ENCODE measurements around the gene BCKDK. TPM values are rescaled to one million over a fixed set of nuclear protein-coding genes. Genes with fewer than 3 reads are reported as not detected.

Gene BCKDK
- total RNA-seq, 2 donors from 2014 or later: 41.3 to 43.4 TPM

DNA sequence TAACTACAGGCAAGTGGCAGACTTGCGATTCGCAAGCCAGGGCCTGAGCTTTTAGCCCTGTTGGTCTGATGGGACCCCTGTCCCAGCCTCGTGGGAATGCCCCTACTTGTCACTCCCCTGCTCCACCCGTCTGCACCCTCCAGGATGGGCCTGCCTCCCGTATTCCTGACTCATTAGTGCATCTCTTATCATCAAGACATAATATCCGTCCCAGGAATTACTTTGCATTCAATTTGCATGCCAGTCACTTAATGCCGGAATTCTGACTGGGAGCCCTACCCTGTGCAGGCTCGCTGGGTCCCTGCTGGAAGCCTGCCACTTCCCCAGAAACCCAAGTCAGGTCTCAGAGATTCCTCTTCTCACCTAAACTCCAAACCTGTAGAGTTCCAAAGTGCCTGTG, 22.8 kb upstream of the BCKDK start:
- H3K9ac ChIP-seq (ENCODE audit: low read depth in 2 of 2, low read length in 2 of 2): no peak overlapping the region
- no peak overlapping the region for H3K27ac ChIP-seq
- no peak overlapping the region for H3K4me3 ChIP-seq
- no peaks in the 10 kb centered on the region for H3K27me3 ChIP-seq
- TF ChIP-seq, protein P1, sequence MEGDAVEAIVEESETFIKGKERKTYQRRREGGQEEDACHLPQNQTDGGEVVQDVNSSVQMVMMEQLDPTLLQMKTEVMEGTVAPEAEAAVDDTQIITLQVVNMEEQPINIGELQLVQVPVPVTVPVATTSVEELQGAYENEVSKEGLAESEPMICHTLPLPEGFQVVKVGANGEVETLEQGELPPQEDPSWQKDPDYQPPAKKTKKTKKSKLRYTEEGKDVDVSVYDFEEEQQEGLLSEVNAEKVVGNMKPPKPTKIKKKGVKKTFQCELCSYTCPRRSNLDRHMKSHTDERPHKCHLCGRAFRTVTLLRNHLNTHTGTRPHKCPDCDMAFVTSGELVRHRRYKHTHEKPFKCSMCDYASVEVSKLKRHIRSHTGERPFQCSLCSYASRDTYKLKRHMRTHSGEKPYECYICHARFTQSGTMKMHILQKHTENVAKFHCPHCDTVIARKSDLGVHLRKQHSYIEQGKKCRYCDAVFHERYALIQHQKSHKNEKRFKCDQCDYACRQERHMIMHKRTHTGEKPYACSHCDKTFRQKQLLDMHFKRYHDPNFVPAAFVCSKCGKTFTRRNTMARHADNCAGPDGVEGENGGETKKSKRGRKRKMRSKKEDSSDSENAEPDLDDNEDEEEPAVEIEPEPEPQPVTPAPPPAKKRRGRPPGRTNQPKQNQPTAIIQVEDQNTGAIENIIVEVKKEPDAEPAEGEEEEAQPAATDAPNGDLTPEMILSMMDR (IDR thresholded peaks at IDR 0.05): no peak
- DNase-seq: no peak
- H3K9me3 ChIP-seq: no peaks in the 10 kb centered on the region
- intact Hi-C loops (cut with DNase I): no loop called here
- no peaks in the 10 kb centered on the region for H3K4me1 ChIP-seq
- H3K36me3 ChIP-seq: no peaks in the 10 kb centered on the region

DNA sequence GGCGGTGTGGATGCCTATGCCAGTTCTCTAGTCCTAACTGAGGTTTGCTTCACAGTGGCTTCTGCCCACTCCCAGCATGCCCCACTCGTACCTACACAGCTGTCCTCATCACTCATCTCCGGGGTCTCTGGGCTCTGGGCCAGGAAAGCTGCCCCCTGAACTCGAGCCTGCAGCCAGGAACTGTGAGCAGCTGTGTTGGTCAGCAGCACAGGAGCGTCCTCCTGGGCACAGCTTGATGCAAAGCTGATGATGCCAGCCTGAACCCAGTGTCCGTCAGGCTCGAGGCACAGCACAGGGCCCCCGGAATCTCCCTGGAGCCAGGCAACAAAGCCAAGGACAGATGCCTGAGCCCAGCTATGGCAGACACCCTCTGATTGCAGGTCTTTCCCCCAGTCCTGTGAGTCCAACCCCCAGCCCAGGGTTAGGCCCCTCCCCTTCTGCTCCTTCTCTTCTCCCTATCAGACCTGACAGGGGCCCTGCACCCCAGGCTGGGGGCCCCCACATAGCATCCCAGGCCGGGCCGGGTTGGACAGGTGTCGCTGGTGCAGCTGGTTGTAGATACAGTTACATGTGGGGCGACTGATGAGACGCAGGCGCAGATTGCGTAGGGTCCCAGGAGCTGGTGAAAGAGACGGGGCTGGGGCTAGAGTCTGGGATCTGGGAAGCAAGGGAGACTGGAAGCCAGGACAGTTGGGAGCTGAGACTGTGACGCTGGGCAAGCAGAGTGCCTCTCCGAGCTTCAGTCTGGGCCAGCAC, 22.1 kb upstream of the BCKDK start:
- no peaks in the 10 kb centered on the region for H3K36me3 ChIP-seq

DNA sequence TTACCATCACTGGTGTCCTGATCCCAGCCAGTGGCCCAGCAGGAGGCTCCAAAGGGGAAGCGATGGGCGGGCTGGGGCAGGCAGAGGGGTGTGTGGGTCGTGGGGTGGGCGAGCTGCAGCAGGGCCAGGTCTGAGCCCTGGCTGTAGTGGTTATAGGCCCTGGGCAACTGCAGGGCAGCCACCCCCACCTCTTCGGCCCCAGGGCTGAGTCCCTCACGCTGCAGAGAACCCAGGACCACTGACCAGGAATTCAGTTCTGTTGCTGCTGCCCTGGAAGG, 21.6 kb upstream of the BCKDK start:
- intact Hi-C loops (cut with DNase I): no loop called here
- Histone ChIP-seq H3K9me3 (no peaks in the 10 kb centered on the region), H3K9ac (ENCODE audit: low read depth in 2 of 2, low read length in 2 of 2) (no peak overlapping the region), H3K4me1 (no peaks in the 10 kb centered on the region), H3K36me3 (no peaks in the 10 kb centered on the region), H3K27ac (no peak overlapping the region), H3K27me3 (no peaks in the 10 kb centered on the region), H3K4me3 (no peak overlapping the region)
- DNase-seq: no peak
- TF ChIP-seq, protein P1 (IDR thresholded peaks at IDR 0.05): no peak

More for the DNA sequence above, 22.1 kb upstream of the BCKDK start:
- intact Hi-C loops (cut with DNase I): no loop called here
- Histone ChIP-seq H3K4me1 (no peaks in the 10 kb centered on the region), H3K4me3 (no peak overlapping the region), H3K9ac (ENCODE audit: low read depth in 2 of 2, low read length in 2 of 2) (no peak overlapping the region), H3K27ac (no peak overlapping the region), H3K9me3 (no peaks in the 10 kb centered on the region), H3K27me3 (no peaks in the 10 kb centered on the region)
- DNase-seq: no peak
- TF ChIP-seq, protein P1 (IDR thresholded peaks at IDR 0.05): no peak

DNA sequence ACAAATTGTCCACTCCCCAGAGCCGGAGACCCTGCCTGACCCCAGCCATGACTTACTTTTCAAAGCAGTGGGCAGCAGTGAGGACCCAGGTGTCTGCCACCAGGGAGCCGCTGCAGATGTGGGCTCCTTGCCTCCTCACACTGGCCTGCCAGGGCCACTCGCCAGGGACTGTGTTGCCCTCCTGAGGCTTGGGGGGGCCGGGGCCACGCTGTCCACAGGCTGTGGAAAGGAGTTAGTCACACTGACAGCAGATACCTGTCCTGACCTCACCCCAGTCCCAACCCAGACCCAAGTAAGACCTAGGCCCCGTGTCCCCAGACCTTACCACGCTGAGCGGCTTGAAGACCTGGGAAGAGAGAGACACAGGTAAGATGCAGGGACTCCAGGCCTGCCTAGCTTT, 20.7 kb upstream of the BCKDK start:
- Histone ChIP-seq H3K9ac (ENCODE audit: low read depth in 2 of 2, low read length in 2 of 2) (no peak overlapping the region), H3K9me3 (no peaks in the 10 kb centered on the region), H3K4me1 (no peaks in the 10 kb centered on the region), H3K27me3 (no peaks in the 10 kb centered on the region), H3K36me3 (no peaks in the 10 kb centered on the region), H3K4me3 (no peak overlapping the region), H3K27ac (no peak overlapping the region)
- no peak for DNase-seq
- TF ChIP-seq, protein P1 (IDR thresholded peaks at IDR 0.05): no peak
- intact Hi-C loops (cut with DNase I): no loop called here

DNA sequence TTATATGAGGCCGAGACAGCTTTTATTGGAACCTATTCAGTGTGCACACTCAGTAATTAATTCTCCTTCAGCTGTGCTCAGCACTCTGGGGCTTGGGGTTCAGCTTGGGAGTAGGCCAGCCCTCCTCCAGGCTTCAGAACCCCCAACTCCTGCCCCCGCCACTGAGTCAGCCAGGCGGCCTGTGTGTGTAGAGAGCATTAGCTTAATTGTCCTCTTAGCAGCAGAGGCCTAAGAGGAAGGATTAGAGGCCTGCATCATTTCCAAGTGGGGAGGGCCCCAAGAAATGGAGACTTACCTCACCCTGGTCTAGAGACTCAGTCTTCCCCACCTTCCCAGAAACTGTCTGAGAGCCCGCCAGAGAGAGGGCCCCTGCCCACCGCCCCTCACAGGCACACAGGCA, 20.2 kb upstream of the BCKDK start:
- H3K27ac ChIP-seq: no peak overlapping the region
- no peak for DNase-seq
- no peak overlapping the region for H3K9ac ChIP-seq (ENCODE audit: low read depth in 2 of 2, low read length in 2 of 2)
- H3K4me1 ChIP-seq: no peaks in the 10 kb centered on the region
- no peaks in the 10 kb centered on the region for H3K36me3 ChIP-seq
- TF ChIP-seq, protein P1 (IDR thresholded peaks at IDR 0.05): no peak
- no peaks in the 10 kb centered on the region for H3K27me3 ChIP-seq
- no peak overlapping the region for H3K4me3 ChIP-seq
- intact Hi-C loops (cut with DNase I): no loop called here
- H3K9me3 ChIP-seq: no peaks in the 10 kb centered on the region

All from colonic mucosa (tissue), 4 donors.